Peyer's patch (tissue), 4 donors: ENCODE data around the gene KLHL6.

ENCODE experiments used
- CTCF ChIP-seq, 6 experiments: fragments of 450-650 bp in 4 of 6; fragments of 200-600 bp in 2 of 6; sonication (generic) in 1 of 6; IDR thresholded peaks; one replicate each; pipeline ENCODE4 v1.5.1; 2017 to 2019; ENCODE audit warnings: antibody characterized with exemption in 6 of 6, mild to moderate bottlenecking in 3 of 6, moderate library complexity in 1 of 6
- POLR2A ChIP-seq, 2 donors: fragments of 450-650 bp; IDR thresholded peaks; one replicate each; pipeline ENCODE4 v1.5.1; 2017; ENCODE audit warnings: antibody characterized with exemption in 2 of 2, mild to moderate bottlenecking in 2 of 2, moderate library complexity in 2 of 2

GRCh38 chr3:183553334-183554026, 2.0 kb downstream of the KLHL6 start:
- TF ChIP-seq CTCF (IDR thresholded peaks at IDR 0.05) (no peak), POLR2A (IDR thresholded peaks at IDR 0.05) (no peak)
